NOMO-1 treated with dmso at 0.1 percent for 144 hours (cell line): Measurements from ENCODE around the gene CACNB1.
"Not testable (repeated sequence)": the region's sequence is repeated elsewhere in the genome, so short reads cannot be mapped to it uniquely, and the experiment has no call there.

ENCODE experiments used
- DNase-seq: peaks from one replicate; lab custom pipeline; 2025; ENCODE audit not compliant: unreplicated experiment; lab: John Stamatoyannopoulos, UW

Gene CACNB1

GRCh38 chr17:39129544-39129943, 67.9 kb downstream of the CACNB1 start:
- not testable (repeated sequence) for DNase-seq

- DNase-seq: no peak
Measured at GRCh38 chr17:39126436-39126835, 71.0 kb downstream of the CACNB1 start.

- DNase-seq: no peak
Measured at GRCh38 chr17:39125143-39125875, 72.2 kb downstream of the CACNB1 start.

- no peak for DNase-seq
Measured at GRCh38 chr17:39123627-39124026, 73.8 kb downstream of the CACNB1 start.
